ENCODE data around the gene SNRPA. TPM values are rescaled to one million over a fixed set of nuclear protein-coding genes. Genes with fewer than 3 reads are reported as not detected.
"Not testable (repeated sequence)": the region's sequence is repeated elsewhere in the genome, so short reads cannot be mapped to it uniquely, and the experiment has no call there.

The SNRPA gene
- total RNA-seq, 1 experiment from 2014 or later, result 225 TPM

GRCh38 chr19:40768869-40769268 is 17.9 kb downstream of the SNRPA start:
- no peak for DNase-seq
- H3K9me3 ChIP-seq (ENCODE audit: control insufficient read depth, low read depth, low read length), result no peaks in the 10 kb centered on the region
- no peak overlapping the region for H3K14ac ChIP-seq (ENCODE audit: insufficient read depth, low read length)
- H3T11ph ChIP-seq (ENCODE audit: low read length), result no peak overlapping the region
- no peak overlapping the region for H2BK12ac ChIP-seq (ENCODE audit: insufficient read length, low read depth, low read length)
- no peak overlapping the region for H3K27ac ChIP-seq (ENCODE audit: insufficient read length, low read depth, low read length)
- no peak overlapping the region for H2BK20ac ChIP-seq (ENCODE audit: low read depth, low read length, poor library complexity, severe bottlenecking)
- H2BK5ac ChIP-seq (ENCODE audit: insufficient read length, low read length), result no peak overlapping the region
- H3K27me3 ChIP-seq (ENCODE audit: insufficient read depth, low read length), result no peaks in the 10 kb centered on the region
- no peak overlapping the region for H2AFZ ChIP-seq (ENCODE audit: low read length)
- no peak overlapping the region for H4K5ac ChIP-seq (ENCODE audit: insufficient read length, low read depth, low read length)
- H4K20me1 ChIP-seq (ENCODE audit: control insufficient read depth, insufficient read depth, insufficient read length), result no peaks in the 10 kb centered on the region
- Mint-ChIP-seq H3K27me3 (ENCODE audit: low read depth) (no peaks in the 10 kb centered on the region; the same call in 1 of the 2 replicates), H3K27ac (no peak overlapping the region), H3K9me3 (peaks cover 0 to 2% of the 10 kb centered on the region in 2 experiments; a peak in 3 of 5 replicates), H3K4me3 (no peak overlapping the region), H3K4me1 (no peaks in the 10 kb centered on the region), H3K36me3 (ENCODE audit: insufficient read depth in 1 of 3, low read depth in 3 of 3) (peaks cover 22 to 39% (median 28%) of the 10 kb centered on the region in 3 experiments)
- H3K4ac ChIP-seq (ENCODE audit: low read depth, low read length), result no peak overlapping the region
- H3K79me1 ChIP-seq (ENCODE audit: insufficient read depth, low read depth, low read length, poor library complexity, severe bottlenecking), result no peaks in the 10 kb centered on the region
- no peak overlapping the region for H3K9ac ChIP-seq (ENCODE audit: extremely low read depth, insufficient read length, low read length)
- no CpG with 5 or more reads among the region's 5 CpGs for WGBS (ENCODE audit: extremely low coverage, insufficient read length, low lambda C conversion rate)
- H3K56ac ChIP-seq (ENCODE audit: insufficient read length, low read depth, low read length), result no peak overlapping the region
- no peak overlapping the region for H3K23ac ChIP-seq (ENCODE audit: insufficient read length, low read depth, low read length)
- TF ChIP-seq, protein P1, sequence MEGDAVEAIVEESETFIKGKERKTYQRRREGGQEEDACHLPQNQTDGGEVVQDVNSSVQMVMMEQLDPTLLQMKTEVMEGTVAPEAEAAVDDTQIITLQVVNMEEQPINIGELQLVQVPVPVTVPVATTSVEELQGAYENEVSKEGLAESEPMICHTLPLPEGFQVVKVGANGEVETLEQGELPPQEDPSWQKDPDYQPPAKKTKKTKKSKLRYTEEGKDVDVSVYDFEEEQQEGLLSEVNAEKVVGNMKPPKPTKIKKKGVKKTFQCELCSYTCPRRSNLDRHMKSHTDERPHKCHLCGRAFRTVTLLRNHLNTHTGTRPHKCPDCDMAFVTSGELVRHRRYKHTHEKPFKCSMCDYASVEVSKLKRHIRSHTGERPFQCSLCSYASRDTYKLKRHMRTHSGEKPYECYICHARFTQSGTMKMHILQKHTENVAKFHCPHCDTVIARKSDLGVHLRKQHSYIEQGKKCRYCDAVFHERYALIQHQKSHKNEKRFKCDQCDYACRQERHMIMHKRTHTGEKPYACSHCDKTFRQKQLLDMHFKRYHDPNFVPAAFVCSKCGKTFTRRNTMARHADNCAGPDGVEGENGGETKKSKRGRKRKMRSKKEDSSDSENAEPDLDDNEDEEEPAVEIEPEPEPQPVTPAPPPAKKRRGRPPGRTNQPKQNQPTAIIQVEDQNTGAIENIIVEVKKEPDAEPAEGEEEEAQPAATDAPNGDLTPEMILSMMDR (conservative IDR thresholded peaks at IDR 0.05), result no peak
- no peak overlapping the region for H4K91ac ChIP-seq (ENCODE audit: insufficient read length, low read depth, low read length)
- no peaks in the 10 kb centered on the region for H3K23me2 ChIP-seq (ENCODE audit: insufficient read length, low read depth, low read length, poor library complexity, severe bottlenecking)
- no peak overlapping the region for H3K18ac ChIP-seq (ENCODE audit: insufficient read length, low read depth, low read length)
- H3K4me2 ChIP-seq (ENCODE audit: insufficient read depth, insufficient read length, low read length), result no peak overlapping the region
- no peak overlapping the region for H2AK5ac ChIP-seq (ENCODE audit: insufficient read length, low read length)
- H3K4me1 ChIP-seq (ENCODE audit: insufficient read depth, low read length), result no peaks in the 10 kb centered on the region
- no peak overlapping the region for H2BK120ac ChIP-seq (ENCODE audit: low read depth, low read length, poor library complexity, severe bottlenecking)
- H3K79me2 ChIP-seq (ENCODE audit: insufficient read depth, low read length), result no peaks in the 10 kb centered on the region
- H4K8ac ChIP-seq (replicated peaks; ENCODE audit: insufficient read length, low read depth, low read length), result no peak overlapping the region
- no peak overlapping the region for H2BK15ac ChIP-seq (ENCODE audit: low read depth, low read length)

DNA sequence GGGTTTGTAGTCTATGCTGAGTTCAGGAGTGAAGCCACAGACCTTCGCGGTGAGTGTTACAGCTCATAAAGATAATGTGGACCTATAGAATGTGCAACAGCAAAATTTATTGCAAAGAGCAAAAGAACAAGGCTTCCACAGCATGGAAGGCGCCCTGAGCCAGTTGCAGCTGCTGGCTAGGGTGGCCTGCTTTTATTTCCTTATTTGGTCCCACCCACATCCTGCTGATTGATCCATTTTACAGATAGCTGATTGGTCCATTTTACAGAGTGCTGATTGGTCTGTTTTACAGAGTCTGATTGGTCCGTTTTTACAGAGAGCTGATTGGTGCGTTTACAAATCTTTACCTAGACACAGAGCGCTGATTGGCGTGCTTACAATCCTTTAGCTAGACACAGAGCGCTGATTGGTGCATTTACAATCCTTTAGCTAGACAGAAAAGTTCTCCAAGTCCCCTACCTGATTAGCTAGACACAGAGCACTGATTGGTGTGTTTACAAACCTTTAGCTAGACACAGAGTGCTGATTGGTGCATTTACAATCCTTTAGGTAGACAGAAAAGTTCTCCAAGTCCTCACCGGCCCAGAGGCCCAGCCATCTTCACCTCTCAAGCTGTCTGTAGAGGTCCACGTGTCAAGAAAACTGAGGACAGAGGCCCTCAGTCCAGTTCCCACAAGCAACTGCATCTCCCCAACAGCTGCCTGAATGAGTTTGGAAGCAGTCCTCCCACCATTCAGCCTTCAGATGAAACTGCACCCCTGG is 20.3 kb downstream of the SNRPA start:
- not testable (repeated sequence) for DNase-seq; H3K27ac ChIP-seq (ENCODE audit: insufficient read length, low read depth, low read length); H3K4me2 ChIP-seq (ENCODE audit: insufficient read depth, insufficient read length, low read length); H4K20me1 ChIP-seq (ENCODE audit: control insufficient read depth, insufficient read depth, insufficient read length); H3K14ac ChIP-seq (ENCODE audit: insufficient read depth, low read length); H2BK12ac ChIP-seq (ENCODE audit: insufficient read length, low read depth, low read length); H2AK5ac ChIP-seq (ENCODE audit: insufficient read length, low read length); H4K8ac ChIP-seq (replicated peaks; ENCODE audit: insufficient read length, low read depth, low read length); H3K18ac ChIP-seq (ENCODE audit: insufficient read length, low read depth, low read length); H2BK120ac ChIP-seq (ENCODE audit: low read depth, low read length, poor library complexity, severe bottlenecking); H3K4me1 ChIP-seq (ENCODE audit: insufficient read depth, low read length); H4K91ac ChIP-seq (ENCODE audit: insufficient read length, low read depth, low read length); H3K9ac ChIP-seq (ENCODE audit: extremely low read depth, insufficient read length, low read length); H3K23me2 ChIP-seq (ENCODE audit: insufficient read length, low read depth, low read length, poor library complexity, severe bottlenecking); H2BK20ac ChIP-seq (ENCODE audit: low read depth, low read length, poor library complexity, severe bottlenecking); H3K4me1 Mint-ChIP-seq; H3K23ac ChIP-seq (ENCODE audit: insufficient read length, low read depth, low read length); H3K56ac ChIP-seq (ENCODE audit: insufficient read length, low read depth, low read length); H2BK5ac ChIP-seq (ENCODE audit: insufficient read length, low read length); H2AFZ ChIP-seq (ENCODE audit: low read length); H3K4ac ChIP-seq (ENCODE audit: low read depth, low read length); H3K9me3 Mint-ChIP-seq; H4K5ac ChIP-seq (ENCODE audit: insufficient read length, low read depth, low read length); H3K79me1 ChIP-seq (ENCODE audit: insufficient read depth, low read depth, low read length, poor library complexity, severe bottlenecking); H3K27me3 ChIP-seq (ENCODE audit: insufficient read depth, low read length); H3K79me2 ChIP-seq (ENCODE audit: insufficient read depth, low read length); H3K4me3 Mint-ChIP-seq; H3K9me3 ChIP-seq (ENCODE audit: control insufficient read depth, low read depth, low read length); H3K27me3 Mint-ChIP-seq (ENCODE audit: low read depth); H3T11ph ChIP-seq (ENCODE audit: low read length); H2BK15ac ChIP-seq (ENCODE audit: low read depth, low read length)
- no CpG with 5 or more reads among the region's 10 CpGs for WGBS (ENCODE audit: extremely low coverage, insufficient read length, low lambda C conversion rate)
- Mint-ChIP-seq H3K27ac (peak overlapping the region in 1 of 3 experiments; percentile 16; a peak in 2 of 7 replicates), H3K36me3 (ENCODE audit: insufficient read depth in 1 of 3, low read depth in 3 of 3) (peaks cover 0 to 16% (median 8%) of the 10 kb centered on the region in 3 experiments; a peak in 5 of 7 replicates)
